Thoracic aorta (tissue), 2 donors: ENCODE data around the gene TNPO3. TPM values are rescaled to one million over a fixed set of nuclear protein-coding genes. Genes with fewer than 3 reads are reported as not detected.

Source experiments
- ATAC-seq: fragments of 150-250 bp; one replicate; pipeline ENCODE4 v1.8.0; 2017; ENCODE audit warnings: low read depth; ENCODE audit not compliant: insufficient number of reproducible peaks, low FRiP score
- DNase-seq: peaks from one replicate; pipeline ENCODE4 v3.0.0-alpha.2; 2020; ENCODE audit warnings: low spot score
- H3K27ac ChIP-seq, 2 donors: fragments of 200-600 bp; sonication (generic); 1 replicate in 1 of 2; 2 replicates in 1 of 2; pipeline ENCODE4 v1.5.1; 2016; ENCODE audit warnings: mild to moderate bottlenecking in 2 of 2, moderate library complexity in 2 of 2
- H3K27me3 ChIP-seq: fragments of 200-600 bp; sonication (generic); replicated peaks from 2 replicates; pipeline ENCODE4 v1.6.0; 2016; ENCODE audit warnings: mild to moderate bottlenecking; ENCODE audit not compliant: insufficient read depth
- H3K36me3 ChIP-seq: fragments of 200-600 bp; sonication (generic); one replicate; pipeline ENCODE4 v1.5.1; 2016
- H3K4me1 ChIP-seq, 2 donors: fragments of 200-600 bp; sonication (generic); 1 replicate in 1 of 2; 2 replicates in 1 of 2; pipeline versions ENCODE4 v1.5.1 to v1.6.0; 2016; ENCODE audit warnings: low read depth in 2 of 2, mild to moderate bottlenecking in 1 of 2; ENCODE audit not compliant: control insufficient read depth in 1 of 2
- H3K4me3 ChIP-seq: fragments of 200-600 bp; sonication (generic); 2 replicates; pipeline ENCODE4 v1.5.1; 2016; ENCODE audit warnings: mild to moderate bottlenecking
- H3K9me3 ChIP-seq: fragments of 200-600 bp; sonication (generic); 2 replicates; pipeline ENCODE4 v1.5.1; 2016
- CTCF ChIP-seq: fragments of 200-600 bp; sonication (generic); IDR thresholded peaks from one replicate; pipeline ENCODE4 v1.5.1; 2019; ENCODE audit warnings: antibody characterized with exemption
- total RNA-seq, 2 donors: library from RNA; depleted of rRNA; stranded (reverse); fragments of >200 nt; gene quantifications; one replicate each; pipeline versions ENCODE4 v1.1.0 to v1.2.3, GENCODE V29; 2016

Gene TNPO3
- total RNA-seq, 2 donors from 2014 or later = 28.6 to 29.5 TPM

GRCh38 chr7:128939861-128940410, 115.0 kb downstream of the TNPO3 start:
- no peak for ATAC-seq
- no peak for DNase-seq
- H3K27me3 ChIP-seq = no peaks in the 10 kb centered on the region
- peak overlapping the region in 1 of 2 donors; percentile 30 for H3K27ac ChIP-seq
- H3K9me3 ChIP-seq = no peaks in the 10 kb centered on the region
- no peak for TF ChIP-seq CTCF
- peaks cover 0 to 15% of the 10 kb centered on the region in 2 donors for H3K4me1 ChIP-seq
- peak overlapping the region; percentile 91 for H3K4me3 ChIP-seq
- H3K36me3 ChIP-seq = no peaks in the 10 kb centered on the region

- H3K4me3 ChIP-seq = peak overlapping the region; percentile 91
- no peak for DNase-seq
- no peak for ATAC-seq
- peaks cover 0 to 15% of the 10 kb centered on the region in 2 donors for H3K4me1 ChIP-seq
- no peaks in the 10 kb centered on the region for H3K36me3 ChIP-seq
- TF ChIP-seq CTCF = no peak
- H3K27me3 ChIP-seq = no peaks in the 10 kb centered on the region
- H3K27ac ChIP-seq = no peak overlapping the region
- no peaks in the 10 kb centered on the region for H3K9me3 ChIP-seq
Observed at GRCh38 chr7:128939075-128939860, 115.6 kb downstream of the TNPO3 start.

- no peak for DNase-seq
- H3K27ac ChIP-seq = peak overlapping the region in 1 of 2 donors; percentile 41
Observed at GRCh38 chr7:128938544-128939074, 116.3 kb downstream of the TNPO3 start.

GRCh38 chr7:128937647-128938543, 117.0 kb downstream of the TNPO3 start, which contains the start of gene IRF5:
IRF5 (plus strand) TSS chr7:128937927; CDS start chr7:128942082, 4,155 bp downstream.
- TF ChIP-seq CTCF = no peak
- Histone ChIP-seq H3K4me3 (peak within 1 kb of the TSS; percentile 91), H3K9me3 (no peaks in the 10 kb centered on the region), H3K27me3 (no peaks in the 10 kb centered on the region), H3K27ac (peak within 1 kb of the TSS in 1 of 2 donors; percentile 41), H3K36me3 (no peaks in the 10 kb centered on the region), H3K4me1 (peaks cover 0 to 15% of the 10 kb centered on the region in 2 donors)
- ATAC-seq = no peak
- DNase-seq = no peak

More at GRCh38 chr7:128938544-128939074, 116.3 kb downstream of the TNPO3 start:
- ATAC-seq = no peak
- H3K4me3 ChIP-seq = peak overlapping the region; percentile 91
- no peak for TF ChIP-seq CTCF
- no peaks in the 10 kb centered on the region for H3K27me3 ChIP-seq
- peaks cover 0 to 15% of the 10 kb centered on the region in 2 donors for H3K4me1 ChIP-seq
- no peaks in the 10 kb centered on the region for H3K9me3 ChIP-seq
- H3K36me3 ChIP-seq = no peaks in the 10 kb centered on the region
